ENCODE results near the gene NPPB.

The NPPB gene

DNA sequence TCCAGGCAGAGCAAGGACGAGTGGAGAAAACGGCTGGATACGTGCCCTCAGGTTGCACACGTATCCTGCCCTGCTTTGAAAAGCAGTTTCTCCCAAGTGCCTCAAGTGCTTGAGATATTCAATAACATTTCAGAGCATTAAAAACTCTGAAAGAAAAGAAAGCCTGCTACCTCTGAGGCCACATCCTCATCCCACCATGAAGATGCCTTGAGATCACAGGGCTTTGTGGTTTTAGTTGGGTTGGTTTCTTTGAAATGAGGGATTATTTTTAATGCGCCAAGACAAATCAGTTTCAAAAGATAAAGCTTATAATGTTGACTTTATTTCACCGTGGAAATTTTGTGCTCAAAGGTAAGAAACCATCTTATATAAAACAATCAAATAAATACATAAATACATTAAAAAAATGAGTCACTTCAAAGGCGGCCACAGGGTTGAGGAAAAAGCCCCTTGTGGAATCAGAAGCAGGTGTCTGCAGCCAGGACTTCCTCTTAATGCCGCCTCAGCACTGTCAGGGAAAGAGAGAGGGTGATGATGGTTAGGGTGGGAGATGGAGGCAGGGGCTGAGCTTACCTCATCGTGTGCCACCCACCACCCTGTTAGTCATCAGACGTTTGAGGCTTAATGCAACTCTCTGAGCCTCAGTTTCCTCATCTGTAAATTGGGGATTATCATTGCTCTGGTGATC is 1.4 kb downstream of the NPPB start:
- DNase-seq (ENCODE audit: low spot score), result no peak

GRCh38 chr1:11856698-11857097 is 2.0 kb downstream of the NPPB start:
- no peak for DNase-seq (ENCODE audit: low spot score)

GRCh38 chr1:11855430-11855829 is 3.3 kb downstream of the NPPB start:
- DNase-seq (ENCODE audit: low spot score), result no peak

GRCh38 chr1:11854519-11854918 is 4.2 kb downstream of the NPPB start:
- DNase-seq (ENCODE audit: low spot score), result no peak

- DNase-seq (ENCODE audit: low spot score), result no peak
These were observed 7.6 kb downstream of the NPPB start for GRCh38 chr1:11851180-11851579.

DNA sequence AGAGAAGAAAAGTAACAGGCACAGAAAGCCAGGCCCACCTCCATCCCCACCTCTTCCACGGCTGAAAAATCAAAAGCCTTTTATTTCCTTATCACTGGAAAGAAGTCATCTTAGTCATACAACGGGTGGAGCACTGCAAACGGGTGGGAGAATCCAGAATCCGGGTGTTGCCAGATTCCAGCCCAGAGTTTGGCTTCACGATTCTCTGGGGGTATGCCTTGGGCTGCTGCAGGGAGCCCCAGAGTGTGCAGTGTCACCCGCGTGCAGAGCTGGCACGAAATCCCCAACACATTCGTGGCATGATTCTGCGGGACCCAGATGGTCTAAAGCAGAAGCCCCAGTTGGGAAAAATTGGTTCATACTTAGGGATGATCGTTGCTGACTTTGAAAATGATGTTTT is 8.6 kb downstream of the NPPB start:
- DNase-seq (ENCODE audit: low spot score), result no peak

DNA sequence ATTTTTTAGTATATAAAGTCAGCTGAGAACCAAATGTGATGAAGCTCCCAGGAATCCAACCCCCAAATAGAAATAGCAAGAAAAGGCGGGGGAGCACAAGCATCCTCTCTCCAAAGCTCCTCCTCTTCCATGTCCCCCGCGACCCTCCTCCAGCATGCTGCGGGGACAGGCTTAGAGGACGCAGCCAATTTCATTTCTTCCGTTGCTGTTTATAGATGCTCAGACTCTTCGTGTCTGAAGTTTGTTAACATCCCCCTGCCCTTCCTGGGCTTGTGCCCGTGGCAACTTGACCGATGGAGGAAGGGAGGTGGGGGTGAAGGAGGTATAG is 10.4 kb downstream of the NPPB start:
- DNase-seq (ENCODE audit: low spot score), result no peak

DNA sequence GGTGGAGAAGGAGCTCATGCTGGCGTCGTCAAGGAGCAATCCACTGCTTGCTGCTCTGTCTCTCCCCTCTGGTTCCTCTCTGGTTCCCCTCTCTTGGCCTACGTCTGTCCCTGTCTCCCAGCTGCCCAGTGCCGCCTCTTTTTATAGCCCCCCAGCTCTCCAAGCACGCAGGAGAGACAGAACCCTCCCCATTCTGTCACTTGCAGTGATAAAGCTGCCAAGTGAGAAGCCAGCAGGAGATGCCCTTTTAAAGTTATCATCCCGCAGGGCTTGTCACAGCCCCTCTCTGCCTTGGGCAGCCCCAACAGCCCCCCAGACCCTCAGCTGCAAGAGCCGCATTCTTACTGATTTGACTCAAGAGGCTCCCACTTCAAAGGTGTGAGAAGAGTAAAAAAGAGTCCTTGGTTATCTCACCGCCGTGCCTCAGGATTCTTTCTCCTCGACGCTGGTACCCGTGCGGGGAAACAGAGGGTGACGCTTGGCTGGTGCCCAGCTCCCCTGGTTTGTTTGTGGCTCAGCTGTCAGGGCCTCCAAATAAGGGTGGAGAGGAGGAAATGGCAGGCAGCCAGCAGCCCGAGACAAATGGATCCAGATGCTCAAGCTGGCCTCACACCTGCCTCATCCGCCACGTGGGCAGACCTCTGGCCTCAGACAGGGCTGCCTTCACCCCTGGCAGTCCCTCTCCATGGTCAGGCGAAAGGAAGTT is 10.9 kb downstream of the NPPB start, which contains the start of gene NPPA:
Gene NPPA (minus strand): TSS at position 117 of the 706 bp plus-strand sequence. CDS start 99 bp downstream, at position 18.
- DNase-seq (ENCODE audit: low spot score), result no peak

- peak; percentile 19 for DNase-seq (ENCODE audit: low spot score)
These were observed 13.0 kb downstream of the NPPB start for GRCh38 chr1:11845641-11846335.

- no peak for DNase-seq (ENCODE audit: low spot score)
These were observed 16.3 kb downstream of the NPPB start for GRCh38 chr1:11842154-11843041.

GRCh38 chr1:11841245-11842153 is 17.2 kb downstream of the NPPB start:
- DNase-seq (ENCODE audit: low spot score), result no peak

GRCh38 chr1:11839727-11840705 is 18.7 kb downstream of the NPPB start:
- no peak for DNase-seq (ENCODE audit: low spot score)

- DNase-seq (ENCODE audit: low spot score), result peak; percentile 85
These were observed 20.1 kb downstream of the NPPB start for GRCh38 chr1:11838349-11839272.

DNA sequence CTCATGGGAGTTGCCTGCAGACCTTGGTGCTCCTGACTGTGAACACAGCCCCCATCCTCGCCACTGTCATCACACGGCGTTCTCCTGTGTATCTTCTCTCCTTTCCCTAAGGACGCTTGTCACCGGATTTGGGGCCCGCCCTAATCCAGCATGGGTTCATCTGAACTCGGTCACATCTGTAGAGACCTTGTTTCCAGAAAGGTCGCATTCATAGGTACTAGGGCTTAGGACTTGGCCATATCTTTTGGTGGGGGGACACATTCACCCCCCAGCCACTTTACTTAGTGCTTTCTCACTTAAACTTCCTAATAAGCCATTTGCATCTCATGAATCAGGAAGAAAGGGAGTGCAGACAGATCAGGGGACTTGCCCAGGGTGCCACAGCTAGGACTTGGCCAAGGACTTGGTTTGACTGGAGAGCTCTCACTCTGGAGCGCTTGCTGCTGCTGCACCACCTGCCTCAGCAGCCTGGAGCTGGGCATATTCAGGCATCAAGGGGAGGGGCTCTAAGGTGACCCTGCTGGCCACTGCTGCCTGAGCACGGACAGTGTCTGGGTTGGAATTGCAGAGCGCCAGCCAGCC is 20.9 kb downstream of the NPPB start:
- no peak for DNase-seq (ENCODE audit: low spot score)

DNA sequence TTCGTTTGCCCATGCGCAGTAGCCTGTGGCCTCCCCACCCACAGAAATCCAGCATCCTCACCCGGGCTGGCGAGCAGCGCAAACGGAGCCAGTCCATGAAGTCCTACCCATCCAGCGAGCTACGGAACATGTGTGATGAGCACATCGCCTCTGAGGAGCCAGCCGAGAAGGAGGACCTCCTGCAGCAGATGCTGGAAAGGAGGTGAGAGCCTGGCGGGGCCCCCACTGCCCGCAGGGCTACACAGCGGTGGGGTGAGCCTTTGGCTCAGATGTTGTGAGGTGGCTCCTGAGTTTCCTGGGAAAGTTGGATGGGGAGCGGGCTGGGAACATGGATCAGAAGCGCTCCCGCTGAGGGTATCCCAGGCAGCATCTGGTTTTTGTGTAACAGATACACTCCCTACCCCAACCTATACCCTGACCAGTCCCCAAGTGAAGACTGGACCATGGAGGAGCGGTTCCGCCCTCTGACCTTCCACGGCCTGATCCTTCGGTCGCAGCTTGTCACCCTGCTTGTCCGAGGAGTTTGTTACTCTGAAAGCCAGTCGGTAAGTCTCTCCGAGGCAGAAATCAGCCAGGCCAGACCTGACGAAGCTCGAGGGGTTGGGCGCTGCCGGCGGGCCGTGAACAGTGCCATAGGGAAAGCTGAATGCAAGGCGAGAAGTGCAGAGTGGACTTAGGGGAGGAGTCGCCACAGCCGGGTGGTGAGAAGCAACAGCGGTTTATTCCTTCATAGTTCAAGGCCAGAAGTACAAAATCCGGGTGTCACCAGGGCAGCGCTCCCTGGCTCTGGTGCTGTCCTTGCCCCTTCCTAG is 21.6 kb downstream of the NPPB start:
- DNase-seq (ENCODE audit: low spot score), result no peak

DNA sequence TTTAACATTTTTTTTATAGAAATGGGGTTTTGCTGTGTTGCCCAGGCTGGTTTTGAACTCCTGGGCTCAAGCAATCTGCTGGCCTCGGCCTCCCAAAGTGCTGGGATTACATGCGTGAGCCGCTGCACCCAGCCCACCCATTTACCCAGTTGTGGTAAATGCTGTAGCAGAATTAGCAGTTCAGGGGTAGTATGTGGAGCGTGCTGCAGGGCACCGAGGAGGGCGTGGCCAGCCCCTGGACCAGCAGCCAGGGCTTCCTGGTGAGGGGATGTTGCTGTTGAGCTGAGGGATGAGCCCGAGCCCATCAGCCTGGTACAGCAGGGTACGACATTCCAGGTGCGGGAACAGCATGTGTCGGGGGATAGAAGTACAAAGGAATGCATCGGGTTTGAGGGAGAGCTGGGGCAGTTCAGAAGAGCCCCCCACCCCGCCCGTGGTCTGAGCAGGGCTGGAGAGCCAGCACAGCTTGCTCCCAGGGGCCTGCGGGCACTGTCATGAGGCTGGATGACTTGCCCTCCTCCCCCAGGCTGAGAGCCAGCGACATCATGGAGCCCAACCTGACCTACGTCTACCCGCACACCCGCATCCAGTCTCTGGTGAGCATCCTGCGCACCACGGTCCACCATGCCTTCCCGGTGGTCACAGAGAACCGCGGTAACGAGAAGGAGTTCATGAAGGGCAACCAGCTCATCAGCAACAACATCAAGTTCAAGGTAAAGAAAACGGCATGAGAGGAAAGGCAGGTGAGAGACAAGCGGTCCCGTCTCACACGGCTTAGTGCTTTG is 23.1 kb downstream of the NPPB start:
- no peak for DNase-seq (ENCODE audit: low spot score)

DNA sequence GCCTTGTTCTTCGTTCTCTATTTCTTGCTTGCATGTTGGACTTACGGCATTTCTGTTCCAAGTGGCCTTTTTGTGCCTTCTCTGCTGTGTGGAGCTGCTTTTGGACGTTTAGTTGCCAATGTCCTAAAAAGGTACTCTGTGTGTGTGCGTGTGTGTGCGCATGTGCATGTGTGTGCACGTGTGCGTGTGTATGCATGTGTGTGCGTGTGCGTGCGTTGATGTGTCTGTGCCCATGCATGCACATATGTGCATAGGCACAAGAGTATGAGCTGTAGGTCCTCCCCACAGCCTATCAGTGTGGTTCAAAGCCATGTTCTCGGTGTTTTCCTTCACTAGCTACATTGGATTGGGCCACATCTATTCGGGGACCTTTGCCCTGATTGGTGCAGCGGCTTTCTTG is 24.8 kb downstream of the NPPB start:
- no peak for DNase-seq (ENCODE audit: low spot score)
